Stomach (tissue), 4 donors: ENCODE results near the gene AIFM3.

Source experiments
- EP300 ChIP-seq: sonication (generic); formaldehyde crosslinking; IDR thresholded peaks from one replicate; pipeline ENCODE4 v1.6.1; 2017; ENCODE audit warnings: antibody characterized with exemption
- POLR2AphosphoS5 ChIP-seq, 3 donors: sonication (generic); formaldehyde crosslinking; IDR thresholded peaks; one replicate each; pipeline ENCODE4 v1.6.1; 2016; ENCODE audit warnings: antibody characterized with exemption in 3 of 3
- TF ChIP-seq, protein P1 (sequence below), 7 experiments: fragments of 450-650 bp in 4 of 7; fragments of 200-600 bp in 3 of 7; sonication (generic) in 3 of 7; IDR thresholded peaks; one replicate each; pipeline ENCODE4 v1.5.1; 2016 to 2019; ENCODE audit warnings: antibody characterized with exemption in 7 of 7, control low read depth in 2 of 7, mild to moderate bottlenecking in 1 of 7

- TF ChIP-seq, protein P1, sequence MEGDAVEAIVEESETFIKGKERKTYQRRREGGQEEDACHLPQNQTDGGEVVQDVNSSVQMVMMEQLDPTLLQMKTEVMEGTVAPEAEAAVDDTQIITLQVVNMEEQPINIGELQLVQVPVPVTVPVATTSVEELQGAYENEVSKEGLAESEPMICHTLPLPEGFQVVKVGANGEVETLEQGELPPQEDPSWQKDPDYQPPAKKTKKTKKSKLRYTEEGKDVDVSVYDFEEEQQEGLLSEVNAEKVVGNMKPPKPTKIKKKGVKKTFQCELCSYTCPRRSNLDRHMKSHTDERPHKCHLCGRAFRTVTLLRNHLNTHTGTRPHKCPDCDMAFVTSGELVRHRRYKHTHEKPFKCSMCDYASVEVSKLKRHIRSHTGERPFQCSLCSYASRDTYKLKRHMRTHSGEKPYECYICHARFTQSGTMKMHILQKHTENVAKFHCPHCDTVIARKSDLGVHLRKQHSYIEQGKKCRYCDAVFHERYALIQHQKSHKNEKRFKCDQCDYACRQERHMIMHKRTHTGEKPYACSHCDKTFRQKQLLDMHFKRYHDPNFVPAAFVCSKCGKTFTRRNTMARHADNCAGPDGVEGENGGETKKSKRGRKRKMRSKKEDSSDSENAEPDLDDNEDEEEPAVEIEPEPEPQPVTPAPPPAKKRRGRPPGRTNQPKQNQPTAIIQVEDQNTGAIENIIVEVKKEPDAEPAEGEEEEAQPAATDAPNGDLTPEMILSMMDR (IDR thresholded peaks at IDR 0.05) = no peak
- TF ChIP-seq EP300 (no peak), POLR2AphosphoS5 (IDR thresholded peaks at IDR 0.05) (no peak)
Observed at GRCh38 chr22:21026783-21027692, 60.0 kb downstream of the AIFM3 start.
